Uterus (tissue), 2 donors: ENCODE data around the gene LRP1B.

Experiments used
- CTCF ChIP-seq, 4 experiments: fragments of 200-600 bp in 2 of 4; fragments of 450-650 bp in 2 of 4; sonication (generic) in 2 of 4; IDR thresholded peaks; one replicate each; pipeline ENCODE4 v1.5.1; 2016 to 2019; ENCODE audit warnings: antibody characterized with exemption in 4 of 4, mild to moderate bottlenecking in 2 of 4, moderate library complexity in 1 of 4
- POLR2A ChIP-seq, 2 donors: fragments of 450-650 bp; IDR thresholded peaks; one replicate each; pipeline ENCODE4 v1.6.1; 2016; ENCODE audit warnings: antibody characterized with exemption in 2 of 2, mild to moderate bottlenecking in 1 of 2, moderate library complexity in 1 of 2

GRCh38 chr2:141586985-141587384, 543.8 kb downstream of the LRP1B start:
- no peak for TF ChIP-seq CTCF (IDR thresholded peaks at IDR 0.05)
- no peak for TF ChIP-seq POLR2A (IDR thresholded peaks at IDR 0.05)
